ENCODE data around the gene DAB2IP. TPM values are rescaled to one million over a fixed set of nuclear protein-coding genes. Genes with fewer than 3 reads are reported as not detected.

Gene DAB2IP
- total RNA-seq, 1 experiment from 2014 or later: 31.0 TPM

GRCh38 chr9:121637713-121638220 lies 13.7 kb upstream of the DAB2IP start:
- no peak overlapping the region for H3K4me3 ChIP-seq (replicated peaks in 1 of 2; ENCODE audit: low read depth in 1 of 2, low read length in 2 of 2)
- no peaks in the 10 kb centered on the region for H3K27me3 ChIP-seq (ENCODE audit: insufficient read depth, low read length)
- H3K79me2 ChIP-seq (ENCODE audit: insufficient read depth, low read length): no peaks in the 10 kb centered on the region; the same call in 1 of the 2 replicates
- POLR2A ChIA-PET: no interaction called here
- peak overlapping the region; percentile 49 for H3K4me2 ChIP-seq (ENCODE audit: low read length)
- H3K4me1 ChIP-seq (ENCODE audit: control insufficient read depth in 1 of 2, insufficient read depth in 2 of 2, low read length in 2 of 2): peaks cover 16 to 25% of the 10 kb centered on the region in 2 experiments
- ATAC-seq (0 out of 2 replicates have a peak, but pooled peaks have one; percentile 24), DNase-seq (ENCODE audit: low read depth, low spot score) (no peak)
- TF ChIP-seq POLR2AphosphoS5 (IDR thresholded peaks at IDR 0.05; ENCODE audit: low read depth, low read length): no peak
- TF ChIP-seq REST (IDR thresholded peaks at IDR 0.05; ENCODE audit: low read depth): no peak
- no peak for TF ChIP-seq YY1 (IDR thresholded peaks at IDR 0.05; ENCODE audit: extremely low read depth, insufficient replicate concordance, low read depth, low read length)
- no peak for TF ChIP-seq EZH2phosphoT487 (IDR thresholded peaks at IDR 0.05; ENCODE audit: borderline replicate concordance)
- no peak for TF ChIP-seq RAD21 (IDR thresholded peaks at IDR 0.05; ENCODE audit: low read depth)
- TF ChIP-seq SIN3A (IDR thresholded peaks at IDR 0.05; ENCODE audit: low read depth): no peak
- TF ChIP-seq ZNF274 (IDR thresholded peaks at IDR 0.05; ENCODE audit: low read depth, low read length): no peak
- no peak for TF ChIP-seq SRF (IDR thresholded peaks at IDR 0.05; ENCODE audit: low read depth)
- TF ChIP-seq ZFX (IDR thresholded peaks at IDR 0.05): no peak
- TF ChIP-seq ELF1 (IDR thresholded peaks at IDR 0.05; ENCODE audit: borderline replicate concordance, low read depth): no peak
- TF ChIP-seq CEBPB (IDR thresholded peaks at IDR 0.05; ENCODE audit: low read depth): no peak
- TF ChIP-seq POLR2A (IDR thresholded peaks at IDR 0.05; ENCODE audit: borderline replicate concordance, extremely low read depth, insufficient read depth, insufficient read length): no peak
- TF ChIP-seq MAX (IDR thresholded peaks at IDR 0.05): no peak
- TF ChIP-seq CTCF (IDR thresholded peaks at IDR 0.05 in 2 of 3, conservative IDR thresholded peaks at IDR 0.05 in 1 of 3; ENCODE audit: borderline replicate concordance in 1 of 3, insufficient read depth in 1 of 3, low read depth in 2 of 3, low read length in 2 of 3): no peak
- no peak for TF ChIP-seq ZBTB33 (IDR thresholded peaks at IDR 0.05; ENCODE audit: extremely low read depth, insufficient replicate concordance, low read length)
- H2AFZ ChIP-seq (ENCODE audit: low read depth, low read length, poor library complexity, severe bottlenecking): no peak overlapping the region
- H3K9me3 ChIP-seq (ENCODE audit: control insufficient read depth in 1 of 2, insufficient read depth in 1 of 2, low read depth in 1 of 2, low read length in 2 of 2): no peaks in the 10 kb centered on the region
- RAD21 ChIA-PET (ENCODE audit: low non-redundant PET in 1 of 2, low total read pairs in 2 of 2, uncharacterized antibody in 2 of 2, unreplicated experiment in 2 of 2): no interaction called here
- intact Hi-C loops (cut with micrococcal nuclease): no loop called here
- H3K9me2 ChIP-seq (ENCODE audit: insufficient read depth): no peaks in the 10 kb centered on the region
- no peak overlapping the region for H3K27ac ChIP-seq (ENCODE audit: low read depth, low read length)
- H3K9ac ChIP-seq (ENCODE audit: low read length): no peak overlapping the region
- no TSS peak for BruUV-seq (replicated peaks)
- H4K20me1 ChIP-seq (ENCODE audit: insufficient read depth): no peaks in the 10 kb centered on the region
- CTCF ChIA-PET: interaction anchor here (1.3 kb wide), 1 partner anchor 57 kb away, joined by 3 read pairs; no protein-coding TSS in a partner anchor
- H3K36me3 ChIP-seq (ENCODE audit: control insufficient read depth in 1 of 2, insufficient read depth in 2 of 2, low read length in 2 of 2): no peaks in the 10 kb centered on the region

Measured in HCT116 (cell line).